Spleen (tissue), 11 donors: ENCODE results near the gene TINAG. TPM values are rescaled to one million over a fixed set of nuclear protein-coding genes. Genes with fewer than 3 reads are reported as not detected.

ENCODE experiments used
- DNase-seq: peaks from one replicate; pipeline ENCODE4 v3.0.0-alpha.2; 2020
- H3K27ac ChIP-seq, 8 donors: fragments of 200-600 bp; sonication (generic) in 7 of 8; 1 replicate in 4 of 8; 2 replicates in 4 of 8; pipeline versions ENCODE4 v1.5.0 to v1.8.0; 2016 to 2021; ENCODE audit warnings: inconsistent platforms in 4 of 8, mild to moderate bottlenecking in 4 of 8, moderate library complexity in 1 of 8
- H3K27me3 ChIP-seq, 7 donors: fragments of 200-600 bp; sonication (generic) in 6 of 7; replicated peaks in 1 of 7; 1 replicate in 4 of 7; 2 replicates in 3 of 7; pipeline versions ENCODE4 v1.5.0 to v1.8.0; 2016 to 2021; ENCODE audit warnings: inconsistent platforms in 3 of 7, mild to moderate bottlenecking in 1 of 7
- H3K36me3 ChIP-seq, 6 donors: fragments of 200-600 bp; sonication (generic) in 5 of 6; 1 replicate in 4 of 6; 2 replicates in 2 of 6; pipeline versions ENCODE4 v1.5.0 to v1.8.0; 2016 to 2021; ENCODE audit warnings: inconsistent platforms in 2 of 6
- H3K4me1 ChIP-seq, 6 donors: fragments of 200-600 bp; sonication (generic) in 5 of 6; 1 replicate in 3 of 6; 2 replicates in 3 of 6; pipeline versions ENCODE4 v1.5.0 to v1.8.0; 2016 to 2021; ENCODE audit warnings: inconsistent platforms in 3 of 6
- H3K4me3 ChIP-seq, 8 donors: fragments of 200-600 bp; sonication (generic) in 7 of 8; 1 replicate in 4 of 8; 2 replicates in 4 of 8; pipeline versions ENCODE4 v1.5.0 to v1.8.0; 2016 to 2021; ENCODE audit warnings: inconsistent platforms in 4 of 8, mild to moderate bottlenecking in 4 of 8, moderate library complexity in 2 of 8
- H3K9me3 ChIP-seq, 8 donors: fragments of 200-600 bp; sonication (generic) in 7 of 8; 1 replicate in 4 of 8; 2 replicates in 4 of 8; pipeline versions ENCODE4 v1.5.0 to v1.8.0; 2016 to 2021; ENCODE audit warnings: inconsistent platforms in 4 of 8
- POLR2A ChIP-seq, 3 donors: fragments of 450-650 bp; IDR thresholded peaks; one replicate each; pipeline ENCODE4 v1.5.1; 2017; ENCODE audit warnings: antibody characterized with exemption in 3 of 3, mild to moderate bottlenecking in 1 of 3
- POLR2AphosphoS5 ChIP-seq, 3 donors: sonication (generic); formaldehyde crosslinking; IDR thresholded peaks; one replicate each; pipeline ENCODE4 v1.5.1; 2017; ENCODE audit warnings: antibody characterized with exemption in 3 of 3
- WGBS, 5 donors: extraction: QIAGEN DNeasy Blood & Tissue Kit in 3 of 5; methylation state at CpG; one replicate each; pipeline versions ENCODE4 v1.1.5 to v1.1.7; 2013 to 2018; 5-methylcytosine and 5-hydroxymethylcytosine counted together
- intact Hi-C: fragments of 100-400 bp; cut with DNase I; formaldehyde crosslinking; loops from one replicate; pipeline ENCODE4 v1.15.0; 2023; ENCODE audit warnings: low total_unique reads
- polyA plus RNA-seq, 3 donors: library from polyadenylated mRNA; stranded (reverse); fragments of 200-250 nt; gene quantifications; one replicate each; pipeline ENCODE4 v1.2.1, GENCODE V29; 2013
- total RNA-seq, 7 donors: library from RNA; depleted of rRNA in 3 of 7; stranded (reverse); fragments of >200 nt in 3 of 7; fragmentation: NEBNext Ultra II Directional in 4 of 7; extraction: Animal tissue kit (Norgen Biotek cat#: 25700) in 4 of 7; gene quantifications; one replicate each; pipeline versions ENCODE4 v1.1.0 to v1.2.1, GENCODE V29; 2016 to 2021
- TF ChIP-seq, protein P1 (sequence below), 11 experiments: fragments of 200-600 bp in 7 of 11; fragments of 450-650 bp in 4 of 11; sonication (generic) in 4 of 11; IDR thresholded peaks in 8 of 11; conservative IDR thresholded peaks in 3 of 11; 1 replicate in 7 of 11; 2 replicates in 4 of 11; pipeline versions ENCODE4 v1.4.0 to v1.8.0; 2016 to 2021; ENCODE audit warnings: antibody characterized with exemption in 11 of 11, inconsistent platforms in 4 of 11, mild to moderate bottlenecking in 1 of 11
- donor health status: healthy with polysubstance abuse.
- donor health status: DM: no; HTN: no; CAD: no; lungs with moderate emphysema.
- donor health status: DM: no; HTN: no; CAD: no.
- donor health status: Bipolar disorder and iron deficiency.
- donor health status: healthy.
- donor health status: DM: no; HTN: no; CAD: no.
- donor health status: DM: yes; HTN: yes; CAD: no.

Gene TINAG
- total and polyA plus RNA-seq, 10 donors: not detected

DNA sequence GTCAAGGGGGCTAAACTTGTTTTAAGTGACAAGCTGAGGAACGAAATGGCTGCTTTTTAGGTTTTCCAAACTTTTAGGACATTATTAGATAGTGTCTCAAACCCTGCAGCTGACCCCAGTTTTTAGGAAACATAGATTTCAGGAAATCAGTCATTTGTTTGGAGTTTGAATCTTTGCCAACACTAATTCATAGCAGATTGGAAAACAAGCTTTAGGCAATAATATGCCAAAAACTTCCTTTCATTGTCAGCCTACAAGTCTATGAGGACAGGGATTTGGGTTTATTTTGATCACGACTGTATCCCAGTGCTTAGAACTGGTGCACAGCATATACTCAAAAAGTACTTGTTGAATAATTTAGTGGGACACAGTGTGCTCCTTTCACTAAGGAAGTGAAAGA lies 123.2 kb downstream of the TINAG start:
- no peak overlapping the region for H3K27ac ChIP-seq
- H3K4me1 ChIP-seq: no peaks in the 10 kb centered on the region
- H3K9me3 ChIP-seq: no peaks in the 10 kb centered on the region
- DNase-seq: no peak
- H3K27me3 ChIP-seq: no peaks in the 10 kb centered on the region
- WGBS, 5 donors: 40 to 69% (median 54%) methylated on average over 2 of the region's 2 CpGs
- intact Hi-C loops: no loop called here
- no peaks in the 10 kb centered on the region for H3K36me3 ChIP-seq
- no peak overlapping the region for H3K4me3 ChIP-seq
- TF ChIP-seq POLR2A (IDR thresholded peaks at IDR 0.05) (no peak), POLR2AphosphoS5 (IDR thresholded peaks at IDR 0.05) (no peak)
- TF ChIP-seq, protein P1, sequence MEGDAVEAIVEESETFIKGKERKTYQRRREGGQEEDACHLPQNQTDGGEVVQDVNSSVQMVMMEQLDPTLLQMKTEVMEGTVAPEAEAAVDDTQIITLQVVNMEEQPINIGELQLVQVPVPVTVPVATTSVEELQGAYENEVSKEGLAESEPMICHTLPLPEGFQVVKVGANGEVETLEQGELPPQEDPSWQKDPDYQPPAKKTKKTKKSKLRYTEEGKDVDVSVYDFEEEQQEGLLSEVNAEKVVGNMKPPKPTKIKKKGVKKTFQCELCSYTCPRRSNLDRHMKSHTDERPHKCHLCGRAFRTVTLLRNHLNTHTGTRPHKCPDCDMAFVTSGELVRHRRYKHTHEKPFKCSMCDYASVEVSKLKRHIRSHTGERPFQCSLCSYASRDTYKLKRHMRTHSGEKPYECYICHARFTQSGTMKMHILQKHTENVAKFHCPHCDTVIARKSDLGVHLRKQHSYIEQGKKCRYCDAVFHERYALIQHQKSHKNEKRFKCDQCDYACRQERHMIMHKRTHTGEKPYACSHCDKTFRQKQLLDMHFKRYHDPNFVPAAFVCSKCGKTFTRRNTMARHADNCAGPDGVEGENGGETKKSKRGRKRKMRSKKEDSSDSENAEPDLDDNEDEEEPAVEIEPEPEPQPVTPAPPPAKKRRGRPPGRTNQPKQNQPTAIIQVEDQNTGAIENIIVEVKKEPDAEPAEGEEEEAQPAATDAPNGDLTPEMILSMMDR (IDR thresholded peaks at IDR 0.05 in 8 of 11, conservative IDR thresholded peaks at IDR 0.05 in 3 of 11): no peak

Other genes starting within 250 kb of the TINAG start
- gene MLIP, start 197.0 kb upstream of the TINAG start, total RNA-seq: under 1 TPM in 1 of 7 donors, not detected in 6; 0.30 TPM
- under 1 TPM; 0.02 to 0.10 (median 0.04) TPM for gene MLIP, start 197.0 kb upstream of the TINAG start, polyA plus RNA-seq